Measurements from ENCODE around the gene KLK4. TPM values are rescaled to one million over a fixed set of nuclear protein-coding genes. Genes with fewer than 3 reads are reported as not detected.

The KLK4 gene
- total RNA-seq, 4 donors from 2014 or later = not detected

- no peaks in the 10 kb centered on the region for H3K9me3 ChIP-seq
- WGBS, 2 donors = 54 to 55% methylated on average over 7 to 8 of the region's 10 CpGs
- intact Hi-C loops (cut with DNase I) = no loop called here
- no peaks in the 10 kb centered on the region for H3K36me3 ChIP-seq
- no peak overlapping the region for H3K27ac ChIP-seq
- H3K27me3 ChIP-seq = peaks cover 0 to 56% (median 0%) of the 10 kb centered on the region in 4 donors
- H3K4me3 ChIP-seq = no peak overlapping the region
- DNase-seq = no peak
- H3K4me1 ChIP-seq = peaks cover 0 to 5% (median 0%) of the 10 kb centered on the region in 3 donors
- TF ChIP-seq CTCF (IDR thresholded peaks at IDR 0.05) = no peak
- TF ChIP-seq POLR2A (IDR thresholded peaks at IDR 0.05) = no peak
Measured at GRCh38 chr19:50894478-50895356, 16.5 kb downstream of the KLK4 start.

GRCh38 chr19:50893047-50893736, 18.0 kb downstream of the KLK4 start:
- TF ChIP-seq POLR2A (IDR thresholded peaks at IDR 0.05) (no peak), CTCF (IDR thresholded peaks at IDR 0.05) (no peak)
- Histone ChIP-seq H3K36me3 (no peaks in the 10 kb centered on the region), H3K4me3 (no peak overlapping the region), H3K27me3 (peaks cover 0 to 59% (median 0%) of the 10 kb centered on the region in 4 donors), H3K27ac (no peak overlapping the region), H3K4me1 (peaks cover 0 to 5% (median 0%) of the 10 kb centered on the region in 3 donors), H3K9me3 (no peaks in the 10 kb centered on the region)
- DNase-seq = no peak
- intact Hi-C loops (cut with DNase I) = no loop called here
- WGBS, 2 donors = 91 to 92% methylated on average over 9 to 16 of the region's 18 CpGs

- H3K27me3 ChIP-seq = peaks cover 0 to 67% (median 0%) of the 10 kb centered on the region in 4 donors
- H3K4me3 ChIP-seq = no peak overlapping the region
- no peak overlapping the region for H3K27ac ChIP-seq
- no peak for DNase-seq
- no peaks in the 10 kb centered on the region for H3K9me3 ChIP-seq
- peaks cover 0 to 2% (median 0%) of the 10 kb centered on the region in 3 donors for H3K4me1 ChIP-seq
- intact Hi-C loops (cut with DNase I) = no loop called here
- H3K36me3 ChIP-seq = no peaks in the 10 kb centered on the region
- 70 to 91% methylated on average over 5 of the region's 5 CpGs for WGBS, 2 donors
- TF ChIP-seq POLR2A (IDR thresholded peaks at IDR 0.05) = no peak
- TF ChIP-seq CTCF (IDR thresholded peaks at IDR 0.05) = no peak
Measured at GRCh38 chr19:50891253-50891625, 20.0 kb downstream of the KLK4 start.

GRCh38 chr19:50890422-50891252, 20.6 kb downstream of the KLK4 start:
- no peaks in the 10 kb centered on the region for H3K36me3 ChIP-seq
- H3K27ac ChIP-seq = no peak overlapping the region
- DNase-seq = no peak
- intact Hi-C loops (cut with DNase I) = no loop called here
- peaks cover 0 to 68% (median 0%) of the 10 kb centered on the region in 4 donors for H3K27me3 ChIP-seq
- WGBS, 2 donors = 39 to 55% methylated on average over 5 of the region's 5 CpGs
- no peak for TF ChIP-seq POLR2A (IDR thresholded peaks at IDR 0.05)
- no peak for TF ChIP-seq CTCF (IDR thresholded peaks at IDR 0.05)
- no peaks in the 10 kb centered on the region for H3K9me3 ChIP-seq
- no peak overlapping the region for H3K4me3 ChIP-seq
- no peaks in the 10 kb centered on the region for H3K4me1 ChIP-seq
